IgD-negative memory B cell (primary cell): Measurements from ENCODE around the gene B4GALT2. TPM values are rescaled to one million over a fixed set of nuclear protein-coding genes. Genes with fewer than 3 reads are reported as not detected.

ENCODE experiments used
- H3K27ac Mint-ChIP-seq, 3 donors: one replicate each; pipeline ENCODE4 v1.8.0; 2020 to 2022; ENCODE audit warnings: mild to moderate bottlenecking in 3 of 3, mixed read lengths in 3 of 3, moderate library complexity in 1 of 3
- H3K27me3 Mint-ChIP-seq: one replicate; pipeline ENCODE4 v1.8.0; 2021; ENCODE audit warnings: mixed read lengths
- H3K36me3 Mint-ChIP-seq: one replicate; pipeline ENCODE4 v1.8.0; 2020; ENCODE audit warnings: mild to moderate bottlenecking, mixed read lengths
- H3K4me1 Mint-ChIP-seq, 3 donors: one replicate each; pipeline ENCODE4 v1.8.0; 2020 to 2022; ENCODE audit warnings: mixed read lengths in 3 of 3, mild to moderate bottlenecking in 1 of 3
- H3K4me3 Mint-ChIP-seq, 4 donors: one replicate each; pipeline ENCODE4 v1.8.0; 2020 to 2022; ENCODE audit warnings: mild to moderate bottlenecking in 4 of 4, mixed read lengths in 4 of 4, moderate library complexity in 3 of 4
- H3K9me3 Mint-ChIP-seq, 3 donors: one replicate each; pipeline ENCODE4 v1.8.0; 2020 to 2021; ENCODE audit warnings: mixed read lengths in 3 of 3, mild to moderate bottlenecking in 1 of 3
- polyA plus RNA-seq: library from polyadenylated mRNA; unstranded; fragments of 300-500 nt; fragmentation: Illumina TruSeq; gene quantifications from one replicate; pipeline ENCODE4 v1.2.3, GENCODE V29; 2021

The B4GALT2 gene
- polyA plus RNA-seq, 1 donor from 2014 or later, result 1.0 TPM

DNA sequence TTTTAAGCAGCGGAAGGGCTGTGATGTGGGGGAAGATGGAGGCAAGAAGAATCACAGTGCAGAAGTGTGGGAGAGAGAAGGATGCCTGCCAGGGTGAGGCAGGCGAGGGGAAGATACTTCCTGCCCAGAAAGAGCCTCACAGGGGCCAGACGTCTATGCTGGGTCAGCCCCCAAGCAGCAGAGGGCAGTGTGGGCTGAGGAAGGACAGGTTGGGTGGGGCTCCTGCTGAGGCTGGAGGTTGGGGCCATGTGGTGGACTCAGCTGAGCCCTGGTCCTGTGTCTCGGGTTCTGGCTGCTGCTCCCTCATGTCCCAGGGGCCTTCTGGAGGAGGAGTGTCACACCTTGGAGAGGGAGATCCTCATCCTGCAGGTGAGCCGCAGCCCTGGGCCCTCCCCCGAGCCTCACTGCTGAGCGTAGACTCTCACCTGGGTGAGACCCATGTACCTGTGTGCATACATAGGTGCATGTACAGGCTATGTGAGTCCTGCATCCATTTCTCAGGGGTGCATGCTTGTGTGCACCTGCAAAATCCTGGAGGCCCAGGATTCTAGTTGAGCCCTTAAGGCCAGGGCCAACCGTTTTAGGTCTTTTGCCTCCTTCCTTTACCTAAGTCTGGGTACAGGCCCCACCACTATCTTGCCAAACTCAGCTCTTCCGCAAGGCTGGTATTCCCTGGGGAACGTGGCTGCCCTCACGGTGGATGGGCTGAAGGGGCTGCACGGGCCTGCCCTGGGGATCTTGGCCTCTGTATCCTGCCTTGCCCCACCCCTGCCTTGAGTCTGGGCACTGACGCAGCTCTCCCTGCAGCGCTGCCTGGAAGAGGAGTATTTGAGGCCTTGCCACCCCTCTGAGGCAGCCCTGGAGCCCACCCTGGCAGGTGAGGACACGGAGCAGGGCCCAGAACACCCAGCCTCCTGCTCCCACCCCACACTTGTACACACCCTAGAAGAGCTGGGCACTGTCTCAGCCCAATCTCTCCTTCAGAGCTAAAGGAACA is 16.1 kb downstream of the B4GALT2 start:
- Mint-ChIP-seq H3K27me3 (no peaks in the 10 kb centered on the region), H3K4me3 (no peak overlapping the region), H3K36me3 (peaks cover 3% of the 10 kb centered on the region), H3K4me1 (peaks cover 19 to 22% (median 20%) of the 10 kb centered on the region in 3 donors), H3K27ac (peak overlapping the region in 1 of 3 donors; percentile 57), H3K9me3 (no peaks in the 10 kb centered on the region)

DNA sequence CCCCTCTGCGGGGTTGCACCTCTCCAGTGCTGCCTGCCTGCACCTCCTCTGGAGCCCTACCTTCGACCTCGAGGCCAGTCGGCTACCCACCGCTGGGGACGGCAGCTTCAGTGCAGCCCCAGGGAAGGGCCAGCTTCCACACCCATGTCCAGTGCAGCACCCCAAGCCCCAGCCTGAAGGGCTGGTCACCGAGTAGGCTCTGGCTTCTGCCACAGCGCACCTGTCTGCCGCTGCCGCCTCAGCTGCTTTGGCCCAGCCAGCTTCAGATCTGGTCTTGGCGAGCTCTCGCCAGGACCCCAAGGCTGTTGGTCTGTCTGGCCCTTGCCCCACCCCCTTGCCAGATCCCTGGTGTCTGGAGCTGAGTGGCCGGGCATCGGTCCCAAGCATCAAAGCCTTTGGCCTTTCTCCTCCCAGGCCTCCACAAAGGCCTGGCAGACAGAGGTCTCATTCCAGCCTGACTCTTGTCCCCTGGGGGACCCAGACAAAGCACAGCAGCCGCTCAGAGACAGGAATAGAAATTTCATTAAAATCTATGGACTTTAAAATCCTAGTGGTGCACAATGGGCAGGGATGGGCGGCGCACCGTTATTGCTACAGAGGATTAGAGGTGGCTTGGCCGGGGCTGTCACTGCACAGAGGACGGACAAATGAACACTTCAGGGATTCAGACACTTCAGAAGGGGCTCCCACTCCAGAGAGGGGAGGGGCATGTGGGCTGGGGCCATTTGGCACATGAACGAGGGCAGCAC is 17.1 kb downstream of the B4GALT2 start:
- H3K36me3 Mint-ChIP-seq, result peaks cover 3% of the 10 kb centered on the region
- no peaks in the 10 kb centered on the region for H3K9me3 Mint-ChIP-seq
- no peak overlapping the region for H3K27ac Mint-ChIP-seq
- H3K4me3 Mint-ChIP-seq, result no peak overlapping the region
- H3K27me3 Mint-ChIP-seq, result no peaks in the 10 kb centered on the region
- peaks cover 16 to 22% (median 17%) of the 10 kb centered on the region in 3 donors for H3K4me1 Mint-ChIP-seq

DNA sequence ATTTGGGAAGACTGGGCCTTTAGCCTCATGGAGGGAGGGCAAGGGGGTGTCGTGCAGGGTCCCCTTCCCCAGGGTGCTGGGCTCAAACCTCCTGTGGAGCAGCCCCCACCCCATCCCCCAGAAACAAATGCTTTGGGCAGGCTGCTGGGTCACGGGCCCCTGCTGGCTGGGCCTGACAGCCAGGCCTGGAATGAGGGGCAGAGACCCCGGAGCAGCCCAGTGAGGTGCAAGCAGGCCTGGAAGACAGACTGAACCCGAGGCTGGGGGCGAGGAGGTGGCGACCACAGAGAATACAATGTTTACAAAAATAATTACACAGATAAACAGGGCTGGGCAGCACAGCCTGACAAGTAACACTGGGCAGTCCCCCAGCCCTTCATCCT is 17.7 kb downstream of the B4GALT2 start:
- Mint-ChIP-seq H3K4me3 (no peak overlapping the region), H3K27ac (no peak overlapping the region), H3K4me1 (peaks cover 13 to 20% (median 16%) of the 10 kb centered on the region in 3 donors), H3K36me3 (peaks cover 3% of the 10 kb centered on the region), H3K27me3 (no peaks in the 10 kb centered on the region), H3K9me3 (no peaks in the 10 kb centered on the region)

DNA sequence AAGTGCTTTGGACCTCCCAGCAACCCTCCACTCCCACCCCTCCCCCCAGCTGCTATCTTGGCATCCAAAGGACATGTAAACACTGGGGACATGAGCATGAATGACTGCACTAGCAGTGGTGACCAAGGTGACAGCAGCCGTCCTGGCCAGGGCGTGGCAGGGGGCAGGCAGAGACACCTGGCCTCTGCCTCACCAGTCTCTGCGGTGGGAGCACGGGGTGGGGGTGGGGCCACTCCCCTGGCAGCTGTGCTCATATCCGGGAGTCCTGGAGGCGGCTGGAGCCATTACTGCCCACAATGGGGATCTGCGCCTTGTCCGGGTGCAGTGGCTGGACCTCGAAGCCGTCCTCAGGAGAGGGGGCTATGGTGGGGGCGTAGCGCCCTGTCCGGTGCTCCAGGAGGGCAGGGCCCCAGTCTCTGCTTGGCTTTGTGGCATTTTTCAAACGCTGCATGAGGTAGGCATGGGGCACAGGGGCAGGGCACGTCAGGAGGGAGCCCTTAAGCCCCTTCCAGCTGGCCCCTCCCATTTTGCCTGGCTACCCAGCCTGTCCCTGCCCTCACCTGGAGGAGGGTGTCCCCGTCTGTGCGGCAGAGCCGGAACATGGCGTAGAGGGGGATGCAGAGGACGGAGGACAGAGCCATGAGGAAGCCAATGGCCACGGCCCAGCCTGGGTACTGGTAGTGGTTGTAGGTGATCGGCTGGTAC is 18.4 kb downstream of the B4GALT2 start:
- H3K27me3 Mint-ChIP-seq, result no peaks in the 10 kb centered on the region
- H3K9me3 Mint-ChIP-seq, result no peaks in the 10 kb centered on the region
- no peak overlapping the region for H3K4me3 Mint-ChIP-seq

DNA sequence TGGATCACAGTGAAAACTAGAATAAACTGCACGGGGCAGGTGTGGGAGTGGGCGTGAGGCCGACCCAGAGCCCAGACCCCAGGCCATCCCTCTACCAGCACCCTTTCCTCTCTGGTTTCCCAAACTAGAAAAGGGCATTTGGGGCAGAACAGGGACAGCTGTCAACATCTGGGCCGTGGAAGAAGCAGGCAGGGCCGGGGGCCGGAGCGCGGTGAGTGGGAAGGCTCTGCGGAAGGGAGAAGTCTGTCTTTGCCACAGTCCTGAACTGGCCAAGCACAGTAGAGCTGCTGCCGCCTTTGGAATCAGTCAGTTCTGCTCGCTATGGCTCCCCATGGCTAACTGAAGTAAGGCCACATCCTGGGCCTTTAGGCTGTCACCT is 19.0 kb downstream of the B4GALT2 start:
- Mint-ChIP-seq H3K4me1 (peaks cover 7 to 11% (median 10%) of the 10 kb centered on the region in 3 donors), H3K4me3 (no peak overlapping the region), H3K27ac (peak overlapping the region in 1 of 3 donors; percentile 39), H3K27me3 (no peaks in the 10 kb centered on the region), H3K9me3 (no peaks in the 10 kb centered on the region), H3K36me3 (peaks cover 3% of the 10 kb centered on the region)

More for the DNA sequence above, 18.4 kb downstream of the B4GALT2 start:
- H3K27ac Mint-ChIP-seq, result peak overlapping the region in 1 of 3 donors; percentile 39
- peaks cover 3% of the 10 kb centered on the region for H3K36me3 Mint-ChIP-seq
- peaks cover 12 to 16% (median 15%) of the 10 kb centered on the region in 3 donors for H3K4me1 Mint-ChIP-seq

DNA sequence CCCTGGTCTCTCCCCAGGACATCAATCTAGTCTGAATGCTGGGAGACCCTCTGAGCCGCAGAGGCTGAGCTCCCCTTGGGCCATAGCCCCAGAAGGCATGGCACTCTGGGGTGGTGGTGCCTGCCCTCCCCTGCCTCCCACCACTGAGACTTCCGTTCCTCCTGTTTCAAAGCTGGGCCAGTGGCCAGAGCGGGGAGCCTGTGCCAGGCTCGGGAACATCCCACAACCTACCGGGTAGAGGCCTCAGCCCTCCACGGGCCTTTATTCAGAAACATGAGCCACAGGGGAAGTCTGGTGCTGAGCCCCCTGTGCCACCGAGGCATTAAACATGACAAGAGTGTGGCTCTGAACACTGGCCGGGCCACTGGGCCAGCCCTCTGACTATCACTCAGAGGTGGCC is 20.4 kb downstream of the B4GALT2 start:
- H3K9me3 Mint-ChIP-seq, result no peaks in the 10 kb centered on the region
- H3K4me3 Mint-ChIP-seq, result no peak overlapping the region
- H3K27me3 Mint-ChIP-seq, result no peaks in the 10 kb centered on the region
- H3K4me1 Mint-ChIP-seq, result peaks cover 0 to 3% (median 2%) of the 10 kb centered on the region in 3 donors
- peaks cover 3% of the 10 kb centered on the region for H3K36me3 Mint-ChIP-seq
- peak overlapping the region in 1 of 3 donors; percentile 69 for H3K27ac Mint-ChIP-seq

DNA sequence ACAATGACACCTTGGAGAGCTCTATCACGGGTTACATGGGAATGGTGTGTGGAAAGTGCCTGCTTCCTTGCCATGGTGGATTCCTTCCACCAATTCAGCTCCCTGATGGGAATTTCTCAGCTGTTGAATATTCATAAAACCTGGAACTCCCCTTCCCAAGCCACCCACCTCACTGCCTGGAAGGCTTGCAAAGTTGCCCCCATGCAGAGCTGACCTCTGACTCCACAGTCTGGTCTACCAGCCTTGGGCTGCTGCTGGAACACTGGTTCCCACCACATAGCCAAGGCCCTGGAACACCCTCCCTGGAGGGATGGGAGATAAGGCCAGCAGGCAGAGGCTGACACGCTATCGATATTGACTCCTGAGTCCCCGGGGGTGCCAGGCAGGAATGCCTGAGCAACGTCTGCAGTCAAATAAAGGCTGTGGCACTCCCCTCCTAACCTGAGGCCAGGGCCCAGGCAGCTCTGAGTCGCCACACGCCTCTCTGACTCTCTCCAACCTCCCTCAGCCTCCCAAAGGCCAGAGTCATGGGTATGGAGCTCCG is 21.2 kb downstream of the B4GALT2 start:
- Mint-ChIP-seq H3K4me1 (no peaks in the 10 kb centered on the region), H3K9me3 (no peaks in the 10 kb centered on the region), H3K36me3 (no peaks in the 10 kb centered on the region), H3K27me3 (no peaks in the 10 kb centered on the region), H3K4me3 (no peak overlapping the region), H3K27ac (no peak overlapping the region)

DNA sequence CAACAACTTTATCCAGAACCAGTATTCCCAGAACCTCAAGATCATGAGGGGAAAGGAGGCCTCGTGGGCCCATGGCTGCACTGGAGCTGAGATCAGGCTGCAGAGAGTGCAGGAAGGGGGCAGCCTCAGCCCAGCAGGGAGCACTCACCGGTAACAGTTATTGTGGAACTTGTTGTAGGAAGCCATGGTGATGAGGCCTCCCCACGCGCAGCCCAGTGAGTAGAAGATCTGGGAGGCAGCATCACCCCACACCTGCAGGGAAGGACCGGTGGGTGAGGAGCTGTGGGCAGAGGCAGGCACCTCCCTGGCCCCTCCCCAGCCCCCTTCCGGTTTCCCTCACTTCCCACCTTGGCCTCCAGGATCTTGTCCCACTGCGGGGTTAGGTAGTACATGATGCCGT is 23.2 kb downstream of the B4GALT2 start:
- Mint-ChIP-seq H3K36me3 (no peaks in the 10 kb centered on the region), H3K4me1 (peaks cover 0 to 3% (median 0%) of the 10 kb centered on the region in 3 donors), H3K9me3 (no peaks in the 10 kb centered on the region), H3K27me3 (no peaks in the 10 kb centered on the region), H3K4me3 (no peak overlapping the region), H3K27ac (no peak overlapping the region)

DNA sequence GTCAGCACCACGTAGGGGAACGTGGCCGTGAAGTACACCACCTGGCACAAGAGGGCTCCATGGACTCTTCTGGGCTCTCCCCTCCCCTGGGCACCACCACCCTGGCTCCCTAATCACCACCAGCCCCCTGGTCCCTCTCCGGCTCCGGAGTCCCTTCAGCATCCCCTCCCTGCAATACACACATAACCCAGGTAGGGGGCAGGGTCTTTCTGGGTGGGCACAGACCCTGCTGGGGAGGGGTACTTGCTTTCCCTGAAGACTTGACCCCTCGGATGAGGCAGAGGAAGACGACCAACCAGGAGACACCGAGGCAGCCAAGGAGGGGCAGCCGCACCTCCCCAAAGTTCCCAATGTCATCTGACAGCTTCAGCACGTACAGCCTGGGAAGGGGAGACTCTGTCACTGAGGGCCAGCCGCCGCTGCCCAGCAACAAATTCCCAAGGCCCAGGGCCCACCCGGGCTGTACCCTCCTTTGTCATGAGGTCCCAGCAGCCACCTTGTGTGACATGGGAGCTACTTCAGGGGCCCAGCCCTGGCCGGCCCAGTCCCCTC is 23.7 kb downstream of the B4GALT2 start:
- Mint-ChIP-seq H3K9me3 (no peaks in the 10 kb centered on the region), H3K36me3 (no peaks in the 10 kb centered on the region), H3K4me3 (no peak overlapping the region), H3K4me1 (peaks cover 0 to 3% (median 0%) of the 10 kb centered on the region in 3 donors), H3K27me3 (no peaks in the 10 kb centered on the region), H3K27ac (no peak overlapping the region)

DNA sequence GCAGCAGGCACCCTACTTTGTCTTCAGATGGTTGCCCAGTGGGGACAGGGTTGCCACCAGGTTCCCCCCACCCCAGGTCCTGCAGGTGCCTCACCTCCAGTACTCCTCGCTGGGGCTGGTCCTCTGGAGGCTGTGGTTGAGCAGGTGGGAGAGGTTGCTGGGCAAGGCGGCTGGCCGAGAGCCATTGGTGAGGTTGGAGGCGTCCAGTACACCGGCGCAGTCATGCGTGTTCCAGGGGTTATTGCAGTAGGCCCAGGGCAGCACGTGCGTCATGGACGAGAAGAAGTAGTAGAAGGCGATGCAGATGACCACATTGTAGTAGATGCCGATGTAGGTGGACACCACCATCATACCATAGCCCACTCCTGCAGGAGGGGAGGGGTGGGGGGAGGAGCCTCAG is 29.2 kb downstream of the B4GALT2 start:
- Mint-ChIP-seq H3K36me3 (no peaks in the 10 kb centered on the region), H3K27me3 (no peaks in the 10 kb centered on the region), H3K4me3 (no peak overlapping the region), H3K4me1 (peaks cover 0 to 3% (median 0%) of the 10 kb centered on the region in 3 donors), H3K27ac (peak overlapping the region in 1 of 3 donors; percentile 27), H3K9me3 (no peaks in the 10 kb centered on the region)

DNA sequence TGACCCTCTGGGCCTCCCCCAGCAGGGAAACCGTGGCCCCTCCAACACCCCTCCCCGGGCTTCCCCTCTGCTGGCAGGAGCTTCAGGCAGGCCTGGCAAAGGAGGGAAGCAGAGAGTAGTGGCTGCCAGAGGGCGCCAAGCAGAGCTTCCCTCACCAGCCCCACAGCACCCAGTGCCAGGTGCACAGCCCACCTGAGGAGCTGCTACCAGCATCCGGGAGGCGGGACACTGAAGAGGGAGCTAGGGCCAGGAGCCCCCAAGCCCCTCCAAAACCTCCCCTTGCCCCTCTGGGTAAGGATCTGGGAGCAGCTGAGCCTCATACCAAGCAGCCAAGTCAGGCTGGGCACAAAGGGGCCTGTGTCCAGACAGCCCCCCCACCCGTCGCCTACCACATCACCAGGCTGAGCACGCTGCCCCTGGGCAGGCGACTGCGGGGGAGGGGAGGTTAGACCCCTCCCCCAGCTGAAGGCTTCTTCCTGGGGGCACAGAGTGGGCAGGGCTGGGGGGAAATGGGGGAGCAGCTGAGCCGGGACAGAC is 32.0 kb downstream of the B4GALT2 start:
- H3K36me3 Mint-ChIP-seq, result no peaks in the 10 kb centered on the region
- no peaks in the 10 kb centered on the region for H3K9me3 Mint-ChIP-seq
- no peak overlapping the region for H3K27ac Mint-ChIP-seq
- H3K4me1 Mint-ChIP-seq, result peaks cover 0 to 3% (median 0%) of the 10 kb centered on the region in 3 donors
- H3K4me3 Mint-ChIP-seq, result no peak overlapping the region
- no peaks in the 10 kb centered on the region for H3K27me3 Mint-ChIP-seq

DNA sequence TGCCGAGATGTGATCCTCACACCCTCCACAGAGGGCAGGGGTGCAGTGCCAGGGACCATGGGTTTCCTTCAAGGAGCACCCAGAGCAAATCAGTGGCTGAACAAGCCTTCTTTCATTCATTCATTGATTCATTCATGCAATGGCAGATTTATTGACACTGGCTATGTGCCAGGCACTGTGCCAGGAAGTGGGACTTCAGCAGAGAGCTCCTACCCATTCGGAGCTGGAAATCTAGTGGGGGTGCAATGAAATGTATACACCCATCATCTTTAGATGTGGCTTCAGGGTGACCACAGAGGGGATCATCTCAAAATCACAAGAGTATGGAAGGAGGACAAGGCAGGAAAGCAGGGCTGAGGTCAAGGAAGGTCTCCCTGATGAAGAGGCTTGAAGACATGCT is 33.4 kb downstream of the B4GALT2 start:
- Mint-ChIP-seq H3K27ac (no peak overlapping the region), H3K4me1 (no peaks in the 10 kb centered on the region), H3K4me3 (no peak overlapping the region), H3K27me3 (no peaks in the 10 kb centered on the region), H3K36me3 (no peaks in the 10 kb centered on the region), H3K9me3 (no peaks in the 10 kb centered on the region)

DNA sequence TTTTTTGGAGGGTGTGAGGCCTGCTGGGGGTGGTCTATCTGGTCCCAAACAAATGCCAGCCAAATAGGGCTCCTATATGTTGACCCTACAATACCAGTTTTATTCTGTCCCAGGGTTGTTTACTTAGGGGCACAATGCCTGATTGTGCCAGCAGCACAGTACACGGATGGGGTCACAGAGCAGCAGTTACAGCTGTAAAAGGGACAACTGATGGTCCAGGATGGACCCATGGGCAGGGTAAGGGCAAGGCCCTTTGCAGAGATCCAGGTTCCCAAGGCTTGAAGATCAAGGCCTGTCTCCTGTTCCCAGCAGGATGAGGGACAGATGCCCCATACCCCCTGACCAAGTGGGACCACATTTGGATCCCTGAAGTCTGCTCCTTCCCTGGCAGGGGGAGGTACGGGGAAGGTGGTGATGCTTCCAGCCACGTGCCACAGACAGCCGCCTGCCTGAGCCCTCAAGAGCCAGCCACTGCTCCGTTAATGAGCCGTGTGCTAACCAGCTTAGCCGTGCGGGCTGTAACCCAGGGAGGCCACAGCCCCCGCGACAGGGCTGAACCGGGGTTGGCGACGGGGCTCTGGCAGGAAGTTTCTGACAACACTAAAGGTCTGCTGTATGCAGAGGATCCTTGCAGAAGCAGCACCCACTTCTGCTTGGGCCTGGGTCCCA is 34.1 kb downstream of the B4GALT2 start:
- Mint-ChIP-seq H3K27me3 (no peaks in the 10 kb centered on the region), H3K4me3 (no peak overlapping the region), H3K27ac (no peak overlapping the region), H3K4me1 (no peaks in the 10 kb centered on the region), H3K36me3 (no peaks in the 10 kb centered on the region), H3K9me3 (no peaks in the 10 kb centered on the region)

DNA sequence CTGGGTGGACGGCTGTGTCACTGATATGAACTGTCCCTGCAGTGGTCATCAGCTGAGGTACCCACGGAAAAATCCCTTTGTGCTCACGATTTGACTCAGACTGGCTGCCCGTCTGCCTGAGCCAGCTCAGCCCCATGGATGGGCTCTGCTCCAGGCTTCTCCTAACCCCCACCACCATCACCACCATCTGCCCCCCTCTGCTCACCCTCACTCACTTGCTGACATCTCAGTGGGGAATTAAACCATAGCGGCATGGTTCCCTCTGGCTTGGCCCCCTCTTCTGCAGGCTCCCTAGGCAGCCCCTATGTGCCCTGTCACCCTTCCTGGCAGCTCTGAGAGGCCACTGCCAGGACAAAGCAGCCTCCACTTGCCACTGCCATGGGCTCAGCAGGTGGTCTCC is 34.9 kb downstream of the B4GALT2 start:
- H3K4me1 Mint-ChIP-seq, result no peaks in the 10 kb centered on the region
- H3K4me3 Mint-ChIP-seq, result no peak overlapping the region
- H3K9me3 Mint-ChIP-seq, result no peaks in the 10 kb centered on the region
- H3K27ac Mint-ChIP-seq, result no peak overlapping the region
- H3K36me3 Mint-ChIP-seq, result no peaks in the 10 kb centered on the region
- no peaks in the 10 kb centered on the region for H3K27me3 Mint-ChIP-seq
